Hippocampal formation (tissue), 2 donors: Measurements from ENCODE around the gene ACTR1A.
"Not testable (repeated sequence)": the region's sequence is repeated elsewhere in the genome, so short reads cannot be mapped to it uniquely, and the experiment has no call there.

Experiments
- DNase-seq, 2 donors: peaks; one replicate each; lab custom pipeline; 2025; lab: John Stamatoyannopoulos, UW

ACTR1A gene

DNA sequence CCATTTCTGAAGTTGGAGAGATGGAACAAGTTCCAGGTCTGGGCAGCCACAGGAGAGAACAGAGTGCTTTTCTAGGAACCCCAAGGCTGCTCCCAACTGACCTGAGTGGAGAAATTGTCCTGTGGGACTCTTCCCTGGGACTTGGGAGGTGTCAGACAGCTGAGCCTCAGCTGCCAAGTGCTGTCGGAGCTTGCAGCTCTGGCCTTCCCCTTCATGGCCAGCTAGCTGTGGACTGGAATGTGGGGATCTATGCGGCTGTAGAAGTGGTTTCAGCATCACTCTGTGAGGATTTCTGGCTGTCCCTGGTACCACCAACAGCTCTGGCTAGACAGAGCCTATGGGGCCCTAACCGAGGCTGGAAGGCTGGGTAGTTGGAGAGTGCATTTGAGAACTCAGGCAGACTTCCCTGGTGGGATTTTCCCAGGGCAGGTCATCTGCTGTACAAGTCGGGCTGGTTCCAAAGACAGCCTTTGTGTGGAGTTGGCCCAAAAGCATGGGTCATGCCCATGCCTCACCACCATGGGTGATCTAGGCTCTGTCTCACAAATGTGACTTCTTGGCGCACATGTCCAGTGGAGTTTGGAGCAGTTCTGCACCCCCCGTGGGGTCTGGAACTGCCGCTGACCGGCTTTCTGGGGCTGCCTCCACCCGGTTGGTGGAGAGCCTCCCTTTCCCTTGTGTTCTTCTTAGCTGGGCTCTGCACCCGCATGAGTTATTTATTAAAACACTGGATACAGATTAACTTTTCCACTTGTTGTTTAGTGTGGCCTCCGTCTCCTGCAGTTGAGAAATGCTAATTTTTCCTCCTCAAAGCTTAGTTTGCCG, 12.2 kb upstream of the ACTR1A start:
- DNase-seq, result no peak

GRCh38 chr10:102511583-102512274, 9.2 kb upstream of the ACTR1A start:
- no peak for DNase-seq

DNA sequence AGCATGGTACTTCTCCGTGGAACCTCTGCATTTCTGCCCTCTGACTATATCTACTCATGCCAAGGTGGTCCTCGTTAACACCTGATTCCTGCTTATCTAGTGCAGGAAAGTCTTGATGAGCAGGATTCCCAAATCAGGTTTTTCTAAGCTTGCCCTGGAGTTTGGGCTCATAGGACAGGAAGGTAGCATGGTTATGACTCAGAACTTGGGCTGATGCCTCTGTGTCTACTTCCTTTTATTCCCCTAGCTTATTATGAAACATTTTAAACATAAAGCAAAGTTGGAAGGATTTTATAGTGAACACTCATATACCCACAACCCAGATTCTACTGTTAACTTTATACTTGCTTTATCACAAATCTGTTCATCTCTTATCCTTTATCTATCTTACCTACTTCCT, 6.9 kb upstream of the ACTR1A start:
- DNase-seq, result no peak

- DNase-seq, result peak in 1 of 2 donors; percentile 54
Measured at GRCh38 chr10:102508506-102508905, 6.0 kb upstream of the ACTR1A start.

- no peak for DNase-seq
Measured at GRCh38 chr10:102507521-102507920, 5.0 kb upstream of the ACTR1A start.

DNA sequence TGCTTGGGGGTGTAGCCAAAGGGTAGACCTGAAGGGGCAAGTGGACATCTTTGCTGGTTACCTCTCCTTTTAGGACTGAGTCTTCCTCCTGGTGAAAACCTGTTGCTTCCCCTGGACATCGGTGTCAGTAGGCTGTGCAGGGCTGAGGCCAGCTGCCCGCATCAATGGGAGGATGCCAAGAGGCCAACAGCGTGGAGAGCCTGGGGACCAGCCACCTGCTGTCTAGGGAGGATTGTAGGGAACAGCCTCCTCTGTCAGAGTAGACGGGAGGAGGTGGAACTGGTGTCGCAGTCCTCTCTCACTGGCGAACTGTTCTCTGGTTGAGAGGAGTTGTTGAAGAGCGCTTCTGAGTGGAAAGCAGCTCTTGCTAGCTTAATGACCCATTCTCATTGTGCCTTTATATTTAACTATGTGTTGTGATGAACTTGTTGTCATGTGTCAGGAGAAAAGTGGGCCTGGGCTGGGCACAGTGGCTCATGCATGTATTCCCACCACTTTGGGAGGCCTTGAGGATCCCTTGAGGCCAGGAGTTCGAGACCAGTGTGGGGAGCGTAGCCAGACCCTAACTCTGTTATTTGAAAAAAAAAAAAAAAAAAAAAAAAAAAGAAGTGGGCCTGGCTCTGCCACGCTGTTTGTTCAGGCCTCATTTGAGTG, 3.1 kb upstream of the ACTR1A start:
- no peak for DNase-seq

GRCh38 chr10:102504976-102505300, 2.4 kb upstream of the ACTR1A start:
- DNase-seq, result no peak

DNA sequence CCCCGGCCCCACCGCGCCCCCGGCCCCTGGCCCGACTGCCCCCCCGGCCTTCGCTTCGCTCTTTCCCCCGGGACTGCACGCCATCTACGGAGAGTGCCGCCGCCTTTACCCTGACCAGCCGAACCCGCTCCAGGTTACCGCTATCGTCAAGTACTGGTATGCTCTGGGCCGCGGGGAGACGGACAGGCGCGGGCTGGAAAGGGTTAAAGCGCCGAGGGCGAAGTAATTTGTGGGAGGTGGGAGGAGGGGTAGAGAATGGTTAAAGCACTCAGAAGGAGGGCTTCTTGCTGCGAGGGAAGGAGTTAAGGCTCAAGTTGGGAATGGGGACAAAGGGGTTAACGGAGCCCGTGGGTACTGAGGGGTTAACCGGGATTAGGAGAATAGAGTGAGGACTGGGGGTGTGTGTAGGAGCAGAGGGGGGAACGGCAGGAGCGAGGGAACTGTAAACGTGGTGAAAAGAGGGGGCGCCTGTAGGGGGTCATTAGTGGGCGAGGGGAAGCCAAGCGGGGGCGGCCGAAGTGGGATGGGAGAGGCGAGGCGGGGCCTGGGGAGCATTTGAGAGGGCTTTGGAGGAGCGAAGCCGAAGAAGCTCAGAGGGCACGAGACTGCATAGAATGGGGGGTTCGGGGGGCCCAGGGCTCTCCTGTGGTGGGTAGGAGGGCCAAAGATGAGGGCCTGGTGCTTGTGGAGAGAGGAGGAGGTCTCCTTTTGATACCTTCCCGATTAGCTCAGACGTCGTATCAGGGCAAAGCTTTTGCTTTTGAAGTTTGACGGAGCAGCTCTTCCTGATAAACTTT, 1.9 kb upstream of the ACTR1A start:
- DNase-seq, result peak in 1 of 2 donors; percentile 24

DNA sequence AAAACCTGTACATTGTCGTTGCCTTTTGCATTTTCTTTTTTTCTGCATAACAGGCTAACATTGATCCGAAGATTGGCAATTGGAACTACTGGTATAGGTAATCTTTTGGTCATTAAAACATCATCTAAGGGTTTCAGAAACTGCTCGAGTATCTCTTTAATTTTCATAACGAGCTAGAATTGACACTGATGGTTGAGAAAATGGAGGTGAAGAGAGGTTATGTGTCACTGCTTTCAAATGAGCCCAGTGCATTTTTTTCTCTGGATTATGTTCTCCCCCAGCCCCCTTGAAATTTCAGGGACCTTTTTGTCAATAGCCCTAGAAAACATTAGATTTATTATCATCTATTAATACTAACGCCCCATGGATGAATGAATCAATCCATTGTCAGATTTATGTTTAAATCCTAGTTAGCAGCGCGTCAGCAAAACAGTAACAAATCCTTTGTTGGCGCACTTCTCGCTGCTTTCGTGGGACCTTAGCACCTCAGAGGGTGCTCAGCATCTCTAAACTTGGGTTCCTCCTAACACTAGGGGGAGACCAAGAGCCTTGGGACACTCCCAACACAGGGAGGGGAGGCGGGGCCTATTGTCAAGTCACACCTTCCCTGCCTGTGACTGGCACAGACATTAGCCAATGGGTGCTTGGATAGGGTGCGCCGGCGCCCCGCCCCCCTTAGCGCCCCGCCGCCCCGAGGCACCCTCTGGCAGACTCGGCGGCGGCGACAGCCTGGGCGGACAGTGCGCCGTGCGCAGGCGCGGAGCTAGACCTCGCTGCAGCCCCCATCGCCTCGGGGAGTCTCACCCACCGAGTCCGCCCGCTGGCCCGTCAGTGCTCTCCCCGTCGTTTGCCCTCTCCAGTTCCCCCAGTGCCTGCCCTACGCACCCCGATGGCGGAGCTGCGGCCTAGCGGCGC, 1.0 kb upstream of the ACTR1A start, which contains the start of gene SUFU:
TSS of gene SUFU (plus strand) at position 709 of the 915 bp plus-strand sequence. CDS start at position 890, 181 bp downstream.
- DNase-seq, result peak; percentile 97 to 98

- peak; percentile 99 for DNase-seq
Measured at GRCh38 chr10:102502029-102502336, 529 bp downstream of the ACTR1A start.

DNA sequence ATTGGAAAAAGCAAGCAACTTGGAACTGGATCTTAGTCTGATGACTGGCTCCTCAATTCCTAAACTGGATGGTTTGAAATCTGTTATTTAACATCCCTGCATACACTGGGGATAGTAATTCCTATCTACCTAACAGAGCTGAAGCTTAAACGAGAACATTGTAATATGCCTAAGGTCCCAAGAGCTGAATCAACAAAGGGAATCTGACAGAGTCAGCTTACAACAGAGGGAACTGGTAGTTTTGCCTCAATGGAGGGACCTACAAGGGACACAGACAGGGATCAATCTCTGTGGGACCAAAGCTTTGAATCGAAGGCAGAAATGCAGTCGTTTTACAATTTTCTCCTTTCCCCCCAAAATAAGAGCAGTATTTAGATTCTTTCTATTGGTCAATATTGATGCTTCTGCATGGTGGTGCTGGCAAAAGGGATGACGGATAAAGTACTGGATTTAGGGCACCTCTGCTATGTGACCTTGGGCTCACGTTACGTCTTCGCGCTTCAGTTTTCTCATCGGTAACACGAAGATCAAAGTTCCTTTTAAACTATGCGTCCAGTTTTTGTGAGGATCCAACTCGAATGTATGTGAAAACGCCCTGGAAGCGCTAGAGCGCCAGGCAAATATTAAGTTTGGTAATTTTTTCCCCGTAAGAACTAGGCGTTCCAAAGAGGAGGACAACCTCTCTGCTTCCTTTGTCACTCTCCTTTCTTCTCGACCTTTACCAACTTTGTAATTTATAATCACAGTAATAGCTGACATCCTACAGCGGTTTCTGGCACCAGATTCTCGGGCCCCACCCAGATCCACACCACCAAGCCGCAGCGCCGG, 1.1 kb downstream of the ACTR1A start:
- no peak for DNase-seq

GRCh38 chr10:102500686-102501085, 1.8 kb downstream of the ACTR1A start:
- DNase-seq, result not testable (repeated sequence)

DNA sequence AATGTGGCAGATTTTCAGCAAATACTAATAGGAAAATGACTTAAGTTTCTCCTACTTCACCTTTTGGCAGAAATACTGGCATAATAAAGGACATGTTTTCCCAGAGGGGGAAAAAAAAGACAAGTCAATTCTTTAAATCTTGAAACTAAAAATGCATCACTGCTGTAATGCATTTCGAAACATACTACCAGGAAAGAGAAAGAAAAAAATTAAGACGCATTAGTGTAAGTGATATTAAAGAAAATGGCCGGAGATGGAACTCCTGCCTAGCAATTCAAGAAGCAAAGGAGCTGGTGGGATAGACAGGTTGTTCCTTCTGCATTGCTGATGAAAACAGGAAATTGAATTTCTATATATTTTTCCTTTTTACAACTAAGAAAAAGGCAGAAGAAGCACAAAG, 3.2 kb downstream of the ACTR1A start:
- DNase-seq, result no peak

GRCh38 chr10:102497545-102497944, 5.0 kb downstream of the ACTR1A start:
- DNase-seq, result no peak

DNA sequence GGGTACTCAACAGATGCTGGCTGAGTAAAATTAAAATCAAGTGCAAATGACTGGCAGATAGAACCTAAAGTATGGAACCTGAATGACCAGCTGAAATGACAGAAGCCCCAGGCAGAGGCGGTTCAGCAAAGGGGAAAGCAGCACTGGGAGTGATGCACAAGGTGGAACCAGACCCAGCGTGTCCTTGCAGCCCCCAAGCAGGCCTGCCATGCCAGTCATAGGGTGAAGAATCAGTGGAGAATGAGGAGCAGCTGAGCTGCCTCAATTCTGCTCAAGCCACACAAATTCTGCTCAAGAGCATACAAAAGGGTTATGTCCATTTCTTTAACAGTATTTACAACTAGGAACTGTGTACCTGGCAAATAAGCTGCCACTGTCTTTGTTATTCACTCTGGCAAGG, 8.7 kb downstream of the ACTR1A start:
- DNase-seq, result no peak

DNA sequence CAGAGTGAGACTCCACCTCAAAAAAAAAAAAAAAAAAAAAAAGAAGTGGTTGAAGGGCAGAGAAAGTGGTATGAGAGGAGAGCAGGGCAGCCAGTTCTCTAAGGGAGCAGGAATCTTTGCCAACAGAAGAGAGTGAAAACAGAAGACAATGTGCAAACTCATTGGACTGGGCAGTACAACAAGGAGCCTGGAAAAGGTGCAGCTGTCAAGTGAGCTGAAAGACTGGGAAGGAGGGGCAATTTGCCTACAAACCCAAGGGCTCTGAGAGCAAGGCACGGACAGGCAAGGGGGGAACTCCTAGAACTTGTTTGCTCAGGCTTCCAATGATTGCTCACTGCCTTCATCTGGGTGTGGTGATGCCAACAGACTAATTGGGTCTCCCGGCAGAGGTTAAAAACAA, 9.5 kb downstream of the ACTR1A start:
- DNase-seq, result peak; percentile 38 to 71

DNA sequence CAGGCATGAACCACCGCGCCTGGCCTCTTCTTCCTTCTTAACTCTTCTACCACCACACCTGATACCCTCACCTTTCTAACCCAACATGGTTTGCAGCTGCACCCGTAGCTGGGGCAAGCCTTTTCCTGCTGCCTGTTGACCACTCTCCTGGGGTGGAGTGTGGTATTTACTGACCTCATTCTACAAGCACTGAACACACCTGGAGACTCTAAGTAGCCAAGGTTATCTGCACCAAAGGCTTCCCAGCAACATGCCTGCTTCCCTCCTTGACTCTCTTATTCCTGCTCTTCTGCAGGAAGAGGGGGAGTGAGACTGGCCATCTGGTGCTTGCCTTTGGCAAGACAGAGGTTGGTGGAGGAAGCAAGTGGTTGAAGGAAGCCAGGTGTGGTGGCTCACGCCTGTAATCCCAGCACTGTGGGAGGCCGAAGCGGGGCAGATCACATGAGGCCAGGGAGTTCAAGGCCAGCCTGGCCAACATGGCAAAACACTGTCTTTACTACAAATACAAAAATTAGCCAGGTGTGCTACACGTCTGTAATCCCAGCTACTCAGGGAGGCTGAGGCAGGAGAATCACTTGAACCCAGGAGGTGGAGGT, 10.1 kb downstream of the ACTR1A start:
- DNase-seq, result no peak

GRCh38 chr10:102491136-102491535, 11.4 kb downstream of the ACTR1A start:
- no peak for DNase-seq

DNA sequence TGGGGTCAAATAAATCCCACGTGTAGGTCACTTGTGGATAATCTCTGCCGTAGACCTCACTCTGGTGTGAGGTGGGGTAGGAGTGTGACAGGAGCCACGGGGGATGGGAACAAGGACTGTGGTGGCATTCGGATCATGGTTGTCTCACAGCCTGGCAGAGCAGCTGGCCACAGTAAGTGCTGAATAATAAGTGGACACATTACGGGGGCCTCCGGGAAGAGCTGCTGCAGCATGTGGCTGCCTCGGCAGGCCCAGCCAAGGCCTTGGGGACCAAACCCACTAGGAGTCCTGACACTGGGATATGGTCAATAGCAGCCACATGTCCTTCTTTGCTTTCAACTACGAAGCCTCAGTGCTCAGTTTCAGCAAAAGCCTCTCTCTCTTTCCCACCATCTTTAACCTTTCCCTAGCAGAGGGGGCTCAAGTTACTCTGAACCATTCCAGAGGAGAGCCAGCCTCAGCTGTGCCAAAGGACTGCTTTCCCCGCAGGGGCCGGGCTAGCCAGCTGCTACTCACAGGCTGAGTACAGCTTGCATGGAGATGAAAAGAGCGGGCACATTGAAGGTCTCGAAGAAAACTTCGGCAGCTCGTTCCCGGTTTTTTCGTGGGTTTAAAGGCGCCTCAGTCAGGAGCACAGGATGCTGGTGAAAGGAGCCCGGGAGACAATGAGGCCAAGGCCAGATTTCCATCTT, 17.3 kb downstream of the ACTR1A start:
- DNase-seq, result no peak
